ENCODE measurements around the gene TMEM120B.

The TMEM120B gene

DNA sequence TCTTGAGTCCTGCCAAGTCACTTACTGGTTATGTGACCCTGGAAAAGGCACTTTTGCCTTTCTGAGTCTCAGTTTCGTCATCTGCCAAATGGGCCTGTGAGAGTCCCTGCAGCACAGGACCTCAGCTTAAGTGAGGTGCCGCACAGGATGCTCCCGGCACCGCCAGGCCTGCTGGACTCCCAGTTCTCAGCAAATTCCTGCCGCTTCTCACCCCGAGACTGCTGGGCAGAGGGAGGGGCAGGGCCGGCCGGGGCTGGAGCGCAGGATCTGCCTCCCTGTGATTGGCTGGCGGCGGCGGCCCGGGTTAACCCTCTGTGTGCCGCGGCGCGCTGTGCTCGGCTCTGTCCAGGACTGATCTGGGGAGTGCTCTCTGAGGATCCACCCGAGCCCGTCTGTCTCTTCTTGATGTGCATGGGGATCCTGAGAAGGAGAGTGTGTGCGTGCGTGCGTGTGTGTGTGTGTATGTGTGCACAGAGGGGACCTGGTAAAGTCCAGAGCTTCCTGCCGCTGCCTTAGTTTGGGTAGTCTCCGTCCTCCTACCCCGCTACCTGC is 99.8 kb downstream of the TMEM120B start:
- in situ Hi-C loops (cut with MboI; ENCODE audit: low sequenced_read_pairs): no loop called here

DNA sequence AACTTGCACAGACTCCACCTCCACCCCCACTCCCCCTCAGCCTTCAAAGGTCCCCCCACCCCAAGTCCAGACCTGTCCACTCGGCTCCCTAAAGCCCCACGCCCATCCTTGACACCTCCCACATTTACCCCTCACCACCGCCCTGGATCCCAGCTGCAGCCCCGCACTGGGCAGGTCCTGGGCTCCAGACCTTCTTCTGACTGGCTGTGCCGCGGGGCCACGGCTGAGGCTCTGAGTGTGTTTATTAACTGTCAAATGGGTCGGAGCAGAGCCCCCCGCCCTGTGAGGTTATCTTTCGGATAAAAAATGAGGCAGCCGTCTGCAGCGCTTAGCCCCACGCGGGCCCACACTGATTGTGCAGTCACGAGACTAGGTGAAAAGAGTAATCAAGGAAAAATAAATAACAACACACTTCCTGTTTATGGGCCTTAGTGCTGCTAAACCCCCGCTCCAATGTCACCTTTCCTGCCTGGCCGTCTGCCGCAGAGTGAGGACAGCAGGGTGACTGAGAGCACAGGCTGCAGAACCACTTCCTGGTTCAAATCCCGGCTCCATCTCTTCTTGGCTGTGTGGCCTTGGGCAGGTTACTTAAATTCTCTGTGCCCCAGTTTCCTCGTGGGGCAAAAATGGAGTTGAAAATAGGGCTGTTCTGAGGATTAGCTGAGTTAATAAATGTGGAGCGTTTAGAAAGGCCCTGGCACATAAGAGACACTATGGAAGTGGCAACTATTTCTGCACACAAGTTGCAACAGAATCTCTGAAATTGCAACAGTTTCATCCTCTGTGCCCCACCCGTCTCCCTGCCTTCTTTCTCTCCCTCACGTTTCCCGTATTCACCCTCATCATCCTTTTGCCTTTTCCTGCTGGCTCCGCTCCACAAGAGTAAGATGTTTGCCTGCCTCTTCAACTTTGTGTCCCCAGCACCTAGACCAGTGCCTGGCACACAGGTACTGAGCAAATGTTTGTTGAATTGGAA is 100.7 kb downstream of the TMEM120B start:
- in situ Hi-C loops (cut with MboI; ENCODE audit: low sequenced_read_pairs): no loop called here

DNA sequence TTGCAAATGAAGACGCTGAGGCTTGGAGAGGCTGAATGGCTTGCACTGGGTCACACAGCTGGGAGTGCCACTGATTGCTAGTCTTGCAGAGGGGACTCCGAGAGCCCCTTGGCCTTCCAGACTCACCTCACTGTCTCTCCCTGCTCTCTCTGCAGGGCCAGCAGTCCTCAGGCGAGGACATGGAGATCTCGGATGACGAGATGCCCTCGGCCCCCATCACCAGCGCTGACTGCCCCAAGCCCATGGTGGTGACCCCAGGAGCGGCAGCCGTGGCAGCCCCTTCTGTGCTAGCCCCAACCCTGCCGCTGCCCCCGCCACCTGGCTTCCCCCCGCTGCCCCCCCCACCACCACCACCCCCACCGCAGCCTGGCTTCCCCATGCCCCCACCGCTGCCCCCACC is 101.4 kb downstream of the TMEM120B start:
- in situ Hi-C loops (cut with MboI; ENCODE audit: low sequenced_read_pairs): no loop called here

DNA sequence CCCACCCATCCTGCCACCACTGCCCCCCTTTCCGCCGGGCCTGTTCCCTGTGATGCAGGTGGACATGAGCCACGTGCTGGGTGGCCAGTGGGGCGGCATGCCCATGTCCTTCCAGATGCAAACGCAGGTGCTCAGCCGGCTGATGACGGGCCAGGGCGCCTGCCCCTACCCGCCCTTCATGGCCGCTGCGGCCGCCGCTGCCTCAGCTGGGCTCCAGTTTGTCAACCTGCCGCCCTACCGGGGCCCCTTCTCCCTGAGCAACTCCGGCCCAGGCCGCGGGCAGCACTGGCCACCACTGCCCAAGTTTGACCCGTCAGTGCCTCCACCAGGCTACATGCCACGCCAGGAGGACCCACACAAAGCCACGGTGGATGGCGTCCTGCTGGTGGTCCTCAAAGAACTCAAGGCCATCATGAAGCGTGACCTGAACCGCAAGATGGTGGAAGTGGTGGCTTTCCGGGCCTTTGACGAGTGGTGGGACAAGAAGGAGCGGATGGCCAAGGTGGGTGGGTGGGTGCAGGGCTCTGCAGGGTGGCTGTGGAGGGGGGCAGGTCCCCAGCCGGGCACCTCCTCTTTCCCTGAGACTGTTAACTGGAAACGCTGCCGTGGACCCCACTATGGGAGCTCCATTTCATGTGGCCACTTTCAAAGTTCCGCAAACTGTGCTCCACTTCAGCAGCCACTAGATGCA is 102.0 kb downstream of the TMEM120B start:
- in situ Hi-C loops (cut with MboI; ENCODE audit: low sequenced_read_pairs): no loop called here

DNA sequence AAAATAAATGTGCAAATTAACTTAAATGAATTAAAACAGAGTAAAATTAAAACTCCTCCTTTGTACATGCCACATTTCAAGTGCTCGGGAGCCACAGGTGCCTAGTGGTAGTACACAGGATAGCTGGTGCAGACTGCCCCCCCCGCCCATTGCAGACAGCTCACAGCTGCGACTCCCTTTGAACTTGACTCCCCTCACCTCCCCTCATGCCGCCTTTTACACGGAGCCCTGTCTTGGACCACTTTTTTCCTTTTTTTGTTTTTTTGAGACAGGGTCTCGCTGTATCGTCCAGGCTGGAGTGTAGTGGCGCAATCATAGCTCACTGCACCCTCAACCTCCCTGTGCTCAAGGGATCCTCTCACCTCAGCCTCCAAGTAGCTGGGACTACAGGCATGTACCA is 102.7 kb downstream of the TMEM120B start:
- in situ Hi-C loops (cut with MboI; ENCODE audit: low sequenced_read_pairs): no loop called here

DNA sequence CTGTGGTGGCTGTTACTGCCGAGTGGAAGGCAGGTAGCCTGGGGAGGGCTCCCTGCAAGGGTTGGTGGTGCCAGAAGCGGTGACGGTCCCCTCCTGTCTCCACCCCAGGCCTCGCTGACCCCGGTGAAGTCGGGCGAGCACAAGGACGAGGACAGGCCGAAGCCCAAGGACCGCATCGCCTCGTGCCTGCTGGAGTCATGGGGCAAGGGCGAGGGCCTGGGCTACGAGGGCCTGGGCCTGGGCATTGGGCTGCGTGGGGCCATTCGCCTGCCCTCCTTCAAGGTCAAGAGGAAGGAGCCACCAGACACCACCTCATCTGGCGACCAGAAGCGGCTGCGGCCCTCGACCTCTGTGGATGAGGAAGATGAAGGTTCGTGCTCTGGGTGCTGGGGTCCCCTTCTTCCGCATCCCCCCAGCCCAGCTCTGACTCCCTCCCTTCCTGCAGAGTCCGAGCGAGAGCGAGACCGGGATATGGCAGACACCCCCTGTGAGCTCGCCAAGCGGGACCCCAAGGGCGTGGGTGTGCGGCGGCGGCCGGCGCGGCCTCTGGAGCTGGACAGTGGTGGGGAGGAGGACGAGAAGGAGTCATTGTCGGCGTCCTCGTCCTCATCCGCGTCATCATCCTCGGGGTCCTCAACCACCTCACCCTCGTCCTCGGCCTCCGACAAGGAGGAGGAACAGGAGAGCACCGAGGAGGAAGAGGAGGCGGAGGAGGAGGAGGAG is 104.5 kb downstream of the TMEM120B start:
- in situ Hi-C loops (cut with MboI; ENCODE audit: low sequenced_read_pairs): no loop called here

DNA sequence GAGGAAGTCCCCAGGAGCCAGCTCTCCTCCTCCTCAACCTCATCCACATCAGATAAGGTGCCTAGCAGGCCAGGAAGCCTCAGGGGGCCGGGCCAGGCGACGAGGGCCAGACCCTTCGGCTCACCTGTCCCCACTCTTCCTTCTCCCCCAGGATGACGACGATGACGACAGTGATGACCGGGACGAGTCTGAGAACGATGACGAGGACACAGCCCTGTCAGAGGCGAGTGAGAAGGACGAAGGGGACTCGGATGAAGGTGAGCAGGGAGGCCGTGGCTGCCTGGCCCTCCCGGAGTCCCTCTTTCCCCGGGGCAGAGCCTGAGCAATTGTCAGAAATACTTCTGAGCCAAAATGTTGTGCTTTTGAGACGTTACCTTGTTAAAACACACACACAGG is 105.1 kb downstream of the TMEM120B start:
- in situ Hi-C loops (cut with MboI; ENCODE audit: low sequenced_read_pairs): no loop called here

DNA sequence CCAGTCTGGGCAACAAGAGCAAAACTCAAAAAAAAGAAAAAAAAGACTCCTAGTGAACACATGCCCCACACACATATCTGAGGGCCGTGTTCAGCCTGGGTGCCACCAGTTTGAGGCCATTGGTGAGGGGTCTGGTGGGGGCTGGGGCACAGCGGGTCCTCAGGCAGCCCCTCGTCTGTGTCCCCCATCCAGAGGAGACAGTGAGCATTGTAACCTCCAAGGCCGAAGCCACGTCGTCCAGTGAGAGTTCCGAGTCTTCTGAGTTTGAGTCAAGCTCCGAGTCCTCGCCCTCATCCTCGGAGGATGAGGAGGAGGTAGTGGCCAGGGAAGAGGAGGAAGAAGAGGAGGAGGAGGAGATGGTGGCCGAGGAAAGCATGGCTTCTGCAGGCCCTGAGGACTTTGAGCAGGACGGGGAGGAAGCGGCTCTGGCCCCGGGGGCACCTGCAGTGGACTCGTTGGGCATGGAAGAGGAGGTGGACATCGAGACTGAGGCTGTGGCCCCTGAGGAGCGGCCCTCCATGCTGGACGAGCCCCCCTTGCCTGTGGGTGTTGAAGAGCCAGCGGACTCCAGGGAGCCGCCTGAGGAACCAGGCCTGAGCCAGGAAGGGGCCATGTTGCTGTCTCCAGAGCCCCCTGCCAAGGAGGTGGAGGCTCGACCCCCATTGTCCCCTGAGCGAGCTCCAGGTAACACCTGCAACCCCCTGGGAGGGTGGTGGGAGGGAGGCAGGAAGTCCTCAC is 106.8 kb downstream of the TMEM120B start:
- in situ Hi-C loops (cut with MboI; ENCODE audit: low sequenced_read_pairs): no loop called here

DNA sequence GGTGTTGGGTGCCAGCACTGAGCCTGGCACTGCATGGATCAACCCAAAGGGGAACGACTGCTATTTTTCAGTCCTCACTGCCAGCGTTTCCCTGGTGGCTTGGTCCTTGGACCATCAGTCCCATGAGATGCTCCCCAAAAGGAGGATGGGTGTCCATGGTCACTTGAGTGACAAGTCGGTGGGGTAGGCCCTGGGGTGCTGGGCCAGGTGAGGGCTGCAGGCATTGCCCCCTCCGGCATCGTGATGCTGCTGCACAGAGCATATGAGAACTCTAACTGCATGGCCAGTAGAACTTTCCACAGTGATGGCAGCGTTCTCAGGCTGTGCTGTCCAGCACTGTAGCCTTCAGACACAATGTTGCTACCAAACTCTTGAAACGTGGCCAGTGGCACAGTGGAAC is 107.5 kb downstream of the TMEM120B start:
- in situ Hi-C loops (cut with MboI; ENCODE audit: low sequenced_read_pairs): no loop called here

DNA sequence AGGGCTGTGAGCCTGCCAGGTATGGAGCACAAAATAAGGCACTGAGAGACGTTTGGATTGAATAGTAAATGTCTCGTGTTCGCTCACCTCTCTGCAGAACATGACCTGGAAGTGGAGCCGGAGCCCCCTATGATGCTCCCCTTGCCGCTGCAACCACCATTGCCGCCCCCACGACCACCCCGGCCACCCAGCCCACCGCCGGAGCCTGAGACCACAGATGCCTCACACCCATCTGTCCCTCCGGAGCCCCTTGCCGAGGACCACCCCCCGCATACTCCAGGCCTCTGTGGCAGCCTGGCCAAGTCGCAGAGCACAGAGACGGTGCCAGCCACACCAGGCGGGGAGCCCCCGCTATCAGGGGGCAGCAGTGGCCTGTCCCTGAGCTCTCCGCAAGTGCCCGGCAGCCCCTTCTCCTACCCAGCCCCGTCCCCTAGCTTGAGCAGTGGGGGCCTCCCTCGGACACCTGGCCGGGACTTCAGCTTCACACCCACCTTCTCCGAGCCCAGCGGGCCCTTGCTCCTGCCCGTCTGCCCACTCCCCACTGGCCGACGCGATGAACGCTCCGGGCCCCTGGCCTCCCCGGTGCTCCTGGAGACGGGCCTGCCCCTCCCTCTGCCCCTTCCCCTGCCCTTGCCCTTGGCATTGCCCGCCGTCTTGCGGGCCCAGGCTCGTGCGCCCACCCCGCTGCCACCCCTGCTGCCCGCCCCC is 110.0 kb downstream of the TMEM120B start:
- in situ Hi-C loops (cut with MboI; ENCODE audit: low sequenced_read_pairs): no loop called here

DNA sequence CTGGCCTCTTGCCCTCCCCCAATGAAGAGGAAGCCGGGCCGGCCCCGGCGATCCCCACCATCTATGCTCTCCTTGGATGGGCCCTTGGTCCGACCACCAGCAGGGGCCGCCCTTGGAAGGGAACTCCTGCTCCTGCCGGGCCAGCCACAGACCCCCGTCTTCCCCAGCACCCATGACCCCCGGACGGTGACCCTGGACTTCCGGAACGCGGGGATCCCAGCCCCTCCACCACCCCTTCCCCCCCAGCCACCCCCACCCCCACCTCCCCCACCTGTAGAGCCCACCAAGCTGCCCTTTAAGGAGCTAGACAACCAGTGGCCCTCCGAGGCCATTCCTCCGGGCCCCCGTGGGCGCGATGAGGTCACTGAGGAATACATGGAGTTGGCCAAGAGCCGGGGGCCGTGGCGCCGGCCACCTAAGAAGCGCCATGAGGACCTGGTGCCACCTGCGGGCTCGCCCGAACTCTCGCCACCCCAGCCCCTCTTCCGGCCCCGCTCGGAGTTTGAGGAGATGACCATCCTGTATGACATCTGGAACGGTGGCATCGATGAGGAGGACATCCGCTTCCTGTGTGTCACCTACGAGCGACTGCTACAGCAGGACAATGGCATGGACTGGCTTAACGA is 110.7 kb downstream of the TMEM120B start:
- in situ Hi-C loops (cut with MboI; ENCODE audit: low sequenced_read_pairs): no loop called here

DNA sequence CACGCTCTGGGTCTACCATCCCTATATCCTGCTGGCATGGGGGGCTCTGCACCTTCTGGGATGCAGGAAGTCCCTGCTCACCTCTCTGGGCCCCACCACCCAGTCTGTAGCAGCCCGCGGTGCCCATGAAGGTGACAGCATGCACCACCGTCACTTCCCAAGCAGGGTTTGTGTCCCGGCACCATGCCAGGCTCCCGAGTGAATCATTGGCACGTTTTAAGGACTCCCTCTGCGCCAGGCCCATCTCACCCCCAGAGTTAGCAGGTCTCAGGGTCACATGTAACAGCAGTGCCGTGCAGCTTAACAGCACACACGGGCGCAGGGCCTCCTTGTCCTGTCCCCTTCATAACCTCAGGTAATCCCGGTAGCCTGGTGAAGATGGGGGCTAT is 111.2 kb downstream of the TMEM120B start:
- in situ Hi-C loops (cut with MboI; ENCODE audit: low sequenced_read_pairs): no loop called here

DNA sequence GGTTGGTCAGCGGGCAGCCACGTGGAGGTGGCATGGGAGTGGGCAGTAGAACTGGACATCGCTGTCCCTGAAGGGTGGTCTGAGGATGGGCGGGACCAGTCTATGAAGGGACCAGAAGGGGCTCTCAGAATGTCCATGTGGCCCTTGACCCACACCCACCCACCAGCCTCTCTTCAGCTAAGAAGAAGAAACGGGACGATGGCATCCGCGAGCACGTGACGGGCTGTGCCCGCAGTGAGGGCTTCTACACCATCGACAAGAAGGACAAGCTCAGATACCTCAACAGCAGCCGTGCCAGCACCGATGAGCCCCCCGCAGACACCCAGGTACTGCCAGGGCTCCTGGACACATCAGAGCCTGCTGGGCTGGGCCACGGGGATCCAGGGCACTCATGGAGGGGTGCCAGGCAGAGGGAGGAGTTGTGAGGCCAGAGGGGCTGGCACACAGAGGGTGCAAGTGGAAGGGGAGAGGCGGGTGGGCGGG is 112.5 kb downstream of the TMEM120B start:
- in situ Hi-C loops (cut with MboI; ENCODE audit: low sequenced_read_pairs): no loop called here

DNA sequence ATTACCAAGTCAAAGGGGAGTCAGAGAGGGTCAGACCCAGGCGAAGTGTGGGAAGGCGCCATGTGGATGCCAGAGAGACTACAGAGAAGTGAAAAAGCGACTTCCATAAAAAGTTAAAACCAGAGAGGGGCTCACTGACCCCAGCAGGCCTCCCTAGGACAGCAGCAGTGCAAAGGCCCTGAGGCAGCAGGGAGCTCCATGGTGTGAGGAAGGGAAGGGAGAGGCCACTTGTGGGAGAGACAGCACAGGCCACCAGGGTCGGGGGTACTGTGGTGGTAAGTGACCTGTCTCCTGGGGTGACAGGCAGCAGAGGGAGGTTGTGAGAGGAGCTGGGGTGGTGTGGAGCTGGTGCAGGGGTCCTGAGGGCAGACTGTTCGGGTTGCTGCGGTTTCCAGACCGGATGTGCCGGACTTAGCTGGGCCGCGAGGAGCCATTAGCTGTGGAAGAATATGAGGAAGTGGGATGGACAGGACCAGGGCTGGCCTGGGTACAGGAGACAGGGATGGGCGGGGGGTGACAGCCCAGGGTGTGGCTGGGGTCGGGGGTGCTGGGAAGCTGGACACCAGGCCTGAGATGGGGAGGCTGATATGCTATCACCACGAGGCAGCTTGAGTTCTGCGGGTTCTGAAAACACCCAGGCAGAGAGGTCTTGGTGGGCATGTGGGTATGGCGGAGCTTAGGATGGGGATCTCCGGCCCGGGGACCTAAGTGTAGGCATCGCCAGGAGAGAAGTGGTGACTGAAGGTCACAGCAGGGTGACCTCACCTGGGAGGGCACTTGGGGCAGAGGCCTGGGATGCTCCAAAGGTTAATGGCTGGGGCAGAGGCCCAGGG is 114.0 kb downstream of the TMEM120B start:
- in situ Hi-C loops (cut with MboI; ENCODE audit: low sequenced_read_pairs): no loop called here

DNA sequence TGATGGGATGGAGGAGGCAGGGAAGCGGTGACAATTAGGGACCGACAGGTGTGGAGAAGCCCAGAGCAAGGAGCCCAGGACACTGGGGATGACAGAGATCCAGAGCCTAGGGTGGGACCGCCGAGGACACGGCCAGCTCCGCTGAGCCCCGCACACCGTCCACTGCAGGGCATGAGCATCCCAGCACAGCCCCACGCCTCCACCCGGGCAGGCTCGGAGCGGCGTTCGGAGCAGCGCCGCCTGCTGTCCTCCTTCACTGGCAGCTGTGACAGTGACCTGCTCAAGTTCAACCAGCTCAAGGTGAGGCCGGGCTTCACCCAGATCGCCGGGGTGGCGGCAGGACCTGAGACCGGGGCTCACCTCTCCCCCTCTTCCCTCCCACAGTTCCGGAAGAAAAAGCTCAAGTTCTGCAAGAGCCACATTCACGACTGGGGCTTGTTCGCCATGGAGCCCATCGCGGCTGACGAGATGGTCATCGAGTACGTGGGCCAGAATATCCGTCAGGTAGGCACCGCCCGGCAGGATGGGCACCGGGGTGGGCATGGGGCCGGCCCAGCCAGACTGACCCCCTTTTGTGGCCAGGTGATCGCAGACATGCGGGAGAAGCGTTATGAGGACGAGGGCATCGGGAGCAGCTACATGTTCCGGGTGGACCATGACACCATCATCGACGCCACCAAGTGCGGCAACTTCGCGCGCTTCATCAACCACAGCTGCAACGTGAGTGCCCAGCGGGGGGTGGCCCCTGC is 115.0 kb downstream of the TMEM120B start:
- in situ Hi-C loops (cut with MboI; ENCODE audit: low sequenced_read_pairs): no loop called here

DNA sequence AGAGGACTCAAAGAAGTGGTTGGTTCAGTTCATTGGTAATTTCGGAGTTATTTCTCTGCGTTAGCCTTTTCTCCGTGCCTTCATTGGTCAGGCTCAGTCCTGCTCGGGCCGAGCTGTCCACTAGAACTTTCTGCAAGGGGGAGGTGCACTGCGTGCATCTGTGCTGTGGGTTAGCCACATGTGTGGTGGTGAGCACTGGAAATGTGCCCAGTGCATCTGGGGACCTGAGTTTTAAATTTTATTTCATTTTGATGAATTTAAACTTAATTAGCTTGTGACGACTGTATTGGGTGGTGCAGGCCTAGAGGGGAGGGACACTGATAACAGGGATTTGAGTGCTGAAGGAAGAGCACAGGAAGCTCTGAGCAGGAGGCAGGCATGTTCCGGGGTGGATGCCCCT is 115.8 kb downstream of the TMEM120B start:
- in situ Hi-C loops (cut with MboI; ENCODE audit: low sequenced_read_pairs): no loop called here

DNA sequence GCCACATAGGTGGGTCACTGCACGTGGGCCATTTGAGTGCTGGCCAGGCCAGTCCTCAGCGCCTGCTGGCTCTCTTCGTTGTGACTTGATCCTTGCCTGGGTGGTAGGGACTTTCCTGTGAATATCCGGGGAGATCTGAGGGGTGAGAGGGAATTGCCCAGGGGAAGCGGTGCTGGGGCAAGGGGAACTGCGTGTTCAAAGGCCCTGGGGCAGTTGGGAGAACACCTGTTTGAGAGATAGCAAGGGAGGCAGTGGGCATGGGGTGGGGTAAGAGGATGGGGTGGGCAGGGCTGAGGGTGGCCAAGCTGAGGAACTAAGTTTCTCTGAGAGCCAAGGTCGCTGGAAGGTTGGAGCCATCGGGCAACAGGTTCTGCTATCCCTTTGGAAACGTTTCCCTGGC is 116.3 kb downstream of the TMEM120B start:
- in situ Hi-C loops (cut with MboI; ENCODE audit: low sequenced_read_pairs): no loop called here

Measured in HL-60/S4 treated with retinoic acid at 250 ng/mL for 4 days and 3 days (cell line).